Cardiac muscle cell (in vitro differentiated cells and primary cell): ENCODE data around the gene TNNT1. TPM values are rescaled to one million over a fixed set of nuclear protein-coding genes. Genes with fewer than 3 reads are reported as not detected.

Experiments used
- DNase-seq, 2 donors: peaks; one replicate each; pipeline versions ENCODE4 v3.0.0 to v3.0.0-alpha.2; 2010 to 2017; ENCODE audit warnings: low read depth in 1 of 2, low spot score in 1 of 2
- H3K27ac ChIP-seq: fragments of 200-600 bp; sonication (generic); 2 replicates; pipeline ENCODE4 v1.5.1; 2016
- H3K27me3 ChIP-seq: fragments of 200-600 bp; sonication (generic); 2 replicates; pipeline ENCODE4 v1.6.0; 2016; ENCODE audit warnings: control low read depth
- H3K36me3 ChIP-seq: fragments of 200-600 bp; sonication (generic); 2 replicates; pipeline ENCODE4 v1.5.1; 2016; ENCODE audit warnings: control low read depth
- H3K4me1 ChIP-seq: fragments of 200-600 bp; sonication (generic); 2 replicates; pipeline ENCODE4 v1.8.1; 2017; ENCODE audit warnings: low read depth, mild to moderate bottlenecking, mixed run types
- H3K4me3 ChIP-seq: fragments of 200-600 bp; sonication (generic); 2 replicates; pipeline ENCODE4 v1.5.1; 2016; ENCODE audit warnings: mild to moderate bottlenecking
- H3K9me3 ChIP-seq: fragments of 200-600 bp; sonication (generic); 2 replicates; pipeline ENCODE4 v1.5.1; 2017; ENCODE audit warnings: low read depth, mild to moderate bottlenecking, control low read depth
- polyA plus RNA-seq: library from polyadenylated mRNA; unstranded; fragments of >200 nt; fragmentation: Nextera tagmentation; extraction: Ambion mirVana; gene quantifications from 2 replicates; pipeline ENCODE4 v1.2.1, GENCODE V29; 2016
- total RNA-seq: library from RNA; depleted of rRNA; stranded (reverse); fragments of >200 nt; gene quantifications from 2 replicates; pipeline ENCODE4 v1.2.3, GENCODE V29; 2016
- TF ChIP-seq, protein P1 (sequence below): IDR thresholded peaks from 2 replicates; pipeline ENCODE4 v1.5.1; 2012; ENCODE audit warnings: low read depth, mild to moderate bottlenecking, low read length

The TNNT1 gene
- total and polyA plus RNA-seq, 2 experiments from 2014 or later: 25.0 to 34.7 TPM

- H3K27me3 ChIP-seq: no peaks in the 10 kb centered on the region
- DNase-seq: no peak
- H3K9me3 ChIP-seq: no peaks in the 10 kb centered on the region
- H3K27ac ChIP-seq: no peak overlapping the region
- TF ChIP-seq, protein P1, sequence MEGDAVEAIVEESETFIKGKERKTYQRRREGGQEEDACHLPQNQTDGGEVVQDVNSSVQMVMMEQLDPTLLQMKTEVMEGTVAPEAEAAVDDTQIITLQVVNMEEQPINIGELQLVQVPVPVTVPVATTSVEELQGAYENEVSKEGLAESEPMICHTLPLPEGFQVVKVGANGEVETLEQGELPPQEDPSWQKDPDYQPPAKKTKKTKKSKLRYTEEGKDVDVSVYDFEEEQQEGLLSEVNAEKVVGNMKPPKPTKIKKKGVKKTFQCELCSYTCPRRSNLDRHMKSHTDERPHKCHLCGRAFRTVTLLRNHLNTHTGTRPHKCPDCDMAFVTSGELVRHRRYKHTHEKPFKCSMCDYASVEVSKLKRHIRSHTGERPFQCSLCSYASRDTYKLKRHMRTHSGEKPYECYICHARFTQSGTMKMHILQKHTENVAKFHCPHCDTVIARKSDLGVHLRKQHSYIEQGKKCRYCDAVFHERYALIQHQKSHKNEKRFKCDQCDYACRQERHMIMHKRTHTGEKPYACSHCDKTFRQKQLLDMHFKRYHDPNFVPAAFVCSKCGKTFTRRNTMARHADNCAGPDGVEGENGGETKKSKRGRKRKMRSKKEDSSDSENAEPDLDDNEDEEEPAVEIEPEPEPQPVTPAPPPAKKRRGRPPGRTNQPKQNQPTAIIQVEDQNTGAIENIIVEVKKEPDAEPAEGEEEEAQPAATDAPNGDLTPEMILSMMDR: no peak
- H3K4me3 ChIP-seq: no peak overlapping the region
- H3K4me1 ChIP-seq: no peaks in the 10 kb centered on the region
- H3K36me3 ChIP-seq: peaks cover 2% of the 10 kb centered on the region
Observed at GRCh38 chr19:55094456-55095259, 54.3 kb downstream of the TNNT1 start.

DNA sequence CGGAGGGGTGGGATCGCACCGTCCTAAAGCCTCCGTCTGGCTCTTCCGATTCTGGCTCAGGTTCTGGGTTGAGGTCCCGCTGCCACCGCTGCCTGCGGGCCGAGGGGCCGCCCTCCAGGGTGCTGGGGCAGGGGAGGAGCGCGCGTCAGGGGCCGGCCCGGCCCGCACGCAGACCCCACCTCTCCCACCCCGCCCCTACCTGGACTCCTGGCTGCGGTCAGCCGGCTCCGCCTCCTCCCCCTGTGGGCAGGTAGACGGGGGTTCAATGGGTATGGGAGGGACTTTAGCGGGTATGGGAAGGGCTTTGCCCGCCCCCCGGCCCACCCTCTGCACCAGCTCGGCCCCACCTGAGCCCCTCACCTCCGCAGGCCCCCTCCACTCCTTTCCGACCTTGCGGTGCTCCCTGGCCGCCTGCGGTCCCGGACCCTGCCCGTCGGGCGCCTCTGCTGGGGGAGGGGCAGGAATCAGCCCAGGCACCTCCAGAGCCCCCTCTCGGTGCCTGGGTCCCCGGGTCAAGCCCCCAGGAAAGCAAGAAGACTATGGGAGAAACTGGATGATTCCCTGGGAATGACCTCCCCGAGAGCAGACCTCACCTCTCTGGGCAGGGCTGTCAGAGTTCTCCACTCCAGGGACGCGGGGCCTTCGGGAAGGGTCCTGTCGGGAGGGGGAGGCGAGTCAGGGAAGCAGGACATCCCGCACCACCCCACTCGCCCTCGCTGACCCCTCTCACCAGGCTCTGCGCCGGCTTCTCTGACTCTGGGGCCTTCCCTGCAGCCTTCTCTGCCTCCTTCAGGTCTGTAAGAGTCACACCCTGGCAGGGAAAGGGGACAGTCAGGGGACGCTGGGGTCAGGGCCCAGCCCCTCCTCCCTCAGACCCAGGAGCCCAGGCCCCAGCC lies 56.3 kb downstream of the TNNT1 start:
- H3K36me3 ChIP-seq: peaks cover 2% of the 10 kb centered on the region
- H3K27ac ChIP-seq: no peak overlapping the region
- no peaks in the 10 kb centered on the region for H3K9me3 ChIP-seq
- no peak overlapping the region for H3K4me3 ChIP-seq
- no peaks in the 10 kb centered on the region for H3K27me3 ChIP-seq
- DNase-seq: no peak
- H3K4me1 ChIP-seq: no peaks in the 10 kb centered on the region
- TF ChIP-seq, protein P1: no peak

DNA sequence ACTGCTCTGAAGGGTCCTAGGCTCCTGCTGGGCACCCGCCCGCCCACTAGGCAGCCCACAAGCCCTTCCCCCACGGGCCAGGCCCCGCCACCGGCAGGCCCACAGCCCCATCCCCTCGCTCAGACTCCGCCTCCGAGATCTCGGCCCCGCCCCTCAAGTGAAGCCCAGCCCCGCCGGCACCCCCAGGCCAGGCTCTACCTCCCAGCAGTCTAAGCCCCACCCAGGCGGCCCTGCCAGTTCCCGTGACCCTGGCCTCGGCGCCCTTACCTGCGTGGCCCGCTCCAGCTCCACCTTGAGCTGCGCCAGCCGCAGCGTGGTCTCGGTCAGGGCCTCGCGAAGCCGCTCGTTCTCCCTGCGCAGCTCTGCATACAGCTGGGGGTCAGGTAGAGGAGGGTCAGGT lies 57.1 kb downstream of the TNNT1 start:
- no peaks in the 10 kb centered on the region for H3K4me1 ChIP-seq
- H3K27me3 ChIP-seq: no peaks in the 10 kb centered on the region
- H3K36me3 ChIP-seq: peaks cover 2% of the 10 kb centered on the region
- H3K9me3 ChIP-seq: no peaks in the 10 kb centered on the region
- H3K27ac ChIP-seq: no peak overlapping the region
- TF ChIP-seq, protein P1: no peak
- DNase-seq: no peak
- no peak overlapping the region for H3K4me3 ChIP-seq

DNA sequence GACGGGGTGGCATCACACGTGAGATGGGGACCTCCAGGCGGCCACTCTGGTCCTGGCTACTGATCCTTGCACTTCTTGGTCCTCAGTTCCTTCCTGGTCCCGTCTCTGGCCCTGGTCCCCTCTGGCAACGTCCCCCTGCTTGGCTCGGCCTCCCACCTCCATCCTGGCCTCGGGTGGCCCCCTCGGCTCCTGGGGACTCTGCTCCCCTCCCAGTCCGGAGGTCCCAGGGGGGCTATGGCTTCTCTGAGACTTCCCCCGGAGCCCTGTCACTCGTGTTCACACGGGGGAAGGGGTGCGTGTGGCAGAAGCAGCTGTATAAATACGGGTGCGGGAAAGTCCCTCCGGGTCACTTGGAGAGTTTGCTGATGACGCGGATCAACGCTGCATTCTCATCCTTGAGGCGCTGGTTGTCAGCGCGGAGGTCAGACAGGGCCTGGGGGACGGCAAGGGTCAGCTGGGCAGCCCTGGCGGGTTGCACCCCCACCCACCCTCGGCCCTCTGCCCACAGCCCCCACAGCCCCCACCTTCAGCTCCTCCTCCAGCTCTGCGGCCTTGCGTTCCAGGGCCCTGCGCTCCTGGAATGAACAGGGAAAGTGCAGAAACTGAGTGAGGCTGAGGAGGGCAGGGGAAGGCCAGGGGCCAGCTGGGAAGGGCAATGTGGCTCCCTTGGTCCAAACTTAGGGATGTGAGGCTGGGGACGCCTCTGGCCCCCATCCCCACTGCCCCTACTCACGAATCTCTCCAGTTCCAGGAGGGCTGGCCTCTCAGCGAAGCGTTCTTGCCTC lies 57.7 kb downstream of the TNNT1 start:
- peaks cover 1% of the 10 kb centered on the region for H3K27me3 ChIP-seq

More for the DNA sequence above, 57.7 kb downstream of the TNNT1 start:
- H3K4me3 ChIP-seq: no peak overlapping the region
- DNase-seq: no peak
- peaks cover 1% of the 10 kb centered on the region for H3K4me1 ChIP-seq
- peaks cover 2% of the 10 kb centered on the region for H3K36me3 ChIP-seq
- no peaks in the 10 kb centered on the region for H3K9me3 ChIP-seq
- H3K27ac ChIP-seq: no peak overlapping the region
- TF ChIP-seq, protein P1: no peak
